HG03135 (cell line): ENCODE measurements around the gene BTN3A1.
"Not testable (repeated sequence)": the region's sequence is repeated elsewhere in the genome, so short reads cannot be mapped to it uniquely, and the experiment has no call there.

ENCODE experiments used
- ATAC-seq: cut with Tn5 transposase; IDR thresholded peaks from one replicate; pipeline ENCODE4 v1.9.1; 2021; ENCODE audit warnings: mild to moderate bottlenecking, moderate library complexity; ENCODE audit not compliant: unreplicated experiment

The BTN3A1 gene

DNA sequence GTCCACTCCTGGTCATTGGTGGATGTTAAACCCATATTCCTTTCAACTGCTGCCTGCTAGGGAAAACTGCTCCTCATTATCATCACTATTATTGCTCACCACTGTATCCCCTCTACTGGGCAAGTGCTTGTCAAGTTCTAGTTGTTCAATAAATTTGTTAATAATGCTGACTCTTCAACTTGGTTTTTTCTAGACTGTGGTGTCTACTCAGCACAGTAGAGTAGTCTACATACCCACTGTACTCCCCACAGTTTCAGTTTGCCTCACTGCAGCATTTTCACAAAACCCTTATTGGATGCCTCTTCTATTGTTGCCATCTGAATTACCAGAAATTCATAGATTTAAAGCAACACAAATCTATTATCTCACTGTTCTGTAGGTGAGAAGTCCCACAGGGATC lies 23.9 kb upstream of the BTN3A1 start:
- ATAC-seq, result not testable (repeated sequence)

DNA sequence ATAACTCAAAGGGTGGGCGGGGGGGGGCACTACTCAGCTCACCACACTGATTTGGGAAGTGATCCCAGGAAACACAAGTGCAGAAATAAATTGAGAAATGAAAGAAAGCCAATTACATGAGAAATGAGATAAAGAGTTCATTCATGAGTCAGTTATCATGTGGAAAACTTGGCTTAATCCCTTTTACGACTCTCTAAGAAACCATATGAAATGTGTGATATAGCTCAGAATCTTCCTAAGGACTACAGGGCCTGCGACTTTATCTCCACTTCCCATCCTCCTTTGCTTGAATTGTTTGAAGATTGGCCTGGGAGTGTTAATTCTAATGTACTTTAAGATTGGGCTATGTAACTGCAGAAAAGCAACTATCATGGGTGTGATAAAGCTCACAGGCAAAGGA lies 22.8 kb upstream of the BTN3A1 start:
- ATAC-seq, result no peak

DNA sequence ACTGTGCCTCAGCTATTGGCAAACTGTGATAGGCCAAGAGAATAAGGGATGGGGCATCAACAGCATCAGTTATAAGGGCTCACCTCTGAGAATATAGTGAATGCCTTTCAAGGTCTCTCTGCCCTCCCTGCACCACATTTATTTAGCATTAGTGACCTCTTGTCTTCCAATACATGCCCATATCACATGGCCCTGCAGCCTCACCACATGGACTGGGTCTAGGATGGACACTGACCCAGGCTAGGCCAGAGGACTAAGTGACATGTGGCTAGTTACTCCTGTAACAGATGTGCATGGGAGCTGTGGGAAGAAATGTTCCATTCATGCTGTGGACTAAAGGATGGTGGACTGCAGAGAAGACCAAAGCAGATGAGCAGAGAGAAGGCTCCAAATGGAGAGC lies 22.3 kb upstream of the BTN3A1 start:
- no peak for ATAC-seq

DNA sequence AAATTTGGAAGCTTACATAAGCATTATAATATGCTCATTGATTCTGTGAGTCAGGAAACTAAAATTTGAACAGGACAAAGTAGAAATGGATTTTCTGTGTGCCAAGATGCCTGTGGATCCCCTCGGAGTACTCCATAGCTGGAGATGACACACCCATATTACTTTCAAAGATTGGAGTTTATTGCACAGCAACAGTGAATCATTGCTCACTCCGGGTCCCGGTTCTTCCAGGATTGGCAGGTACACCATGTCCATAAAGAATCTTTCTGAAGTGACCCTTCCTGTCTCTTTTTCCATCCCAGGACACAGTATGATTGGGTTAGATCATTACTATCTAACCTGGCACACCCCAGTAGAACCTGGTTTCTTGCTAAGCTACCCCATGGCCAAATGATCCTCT lies 21.8 kb upstream of the BTN3A1 start:
- ATAC-seq, result no peak

DNA sequence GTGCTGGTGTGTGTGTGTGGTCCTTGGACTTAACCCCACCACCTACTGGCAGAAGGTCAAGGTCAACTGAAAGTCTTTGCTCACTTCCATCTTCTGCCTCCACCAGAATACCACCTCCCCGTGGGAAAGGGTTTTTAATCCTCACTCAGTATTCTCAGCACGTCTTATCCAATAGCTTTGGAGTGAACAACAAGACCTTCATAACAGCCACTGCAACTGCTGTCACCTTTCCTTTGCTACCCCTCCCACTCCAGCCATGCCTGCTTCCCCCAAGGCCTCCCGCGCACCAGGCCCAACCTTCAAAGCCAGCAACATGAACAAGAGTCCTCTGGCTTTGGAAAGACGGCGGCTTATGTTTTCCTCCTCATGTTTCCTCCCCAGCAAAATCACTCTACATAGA lies 20.0 kb upstream of the BTN3A1 start:
- no peak for ATAC-seq

DNA sequence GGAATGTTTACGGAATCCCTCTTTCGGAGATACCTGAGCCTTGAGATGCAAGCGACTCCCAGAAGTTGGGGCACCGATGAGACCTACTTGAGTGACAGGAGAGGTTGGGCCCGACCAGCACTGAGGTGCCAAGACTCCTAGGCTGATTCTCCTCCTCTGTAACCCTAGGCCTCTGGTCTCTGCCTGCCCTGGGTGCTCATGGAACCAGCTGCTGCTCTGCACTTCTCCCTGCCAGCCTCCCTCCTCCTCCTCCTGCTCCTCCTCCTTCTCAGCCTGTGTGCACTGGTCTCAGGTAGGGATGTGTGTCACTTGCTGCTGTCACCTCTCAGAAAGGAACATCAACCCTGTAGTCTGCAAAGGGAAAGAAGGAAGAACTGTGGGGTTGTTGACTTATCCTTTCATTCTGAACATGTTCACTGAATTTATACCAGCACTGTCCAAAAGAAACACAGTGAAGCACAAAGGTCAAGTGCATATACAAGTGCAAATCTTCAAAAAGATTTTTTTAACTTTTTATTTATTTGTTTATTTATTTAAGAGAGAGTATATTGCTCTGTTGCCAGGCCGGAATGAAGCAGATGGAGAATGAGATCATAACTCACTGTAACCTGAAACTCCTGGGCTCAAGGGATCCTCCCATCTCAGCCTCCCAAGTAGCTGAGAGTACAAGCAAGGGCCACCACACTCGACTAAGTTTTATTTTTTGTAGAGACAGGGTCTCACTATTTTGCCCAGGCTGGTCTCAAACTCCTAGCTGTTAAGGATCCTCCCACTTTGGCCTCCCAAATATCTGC lies 18.3 kb upstream of the BTN3A1 start:
- ATAC-seq, result peak; percentile 9

DNA sequence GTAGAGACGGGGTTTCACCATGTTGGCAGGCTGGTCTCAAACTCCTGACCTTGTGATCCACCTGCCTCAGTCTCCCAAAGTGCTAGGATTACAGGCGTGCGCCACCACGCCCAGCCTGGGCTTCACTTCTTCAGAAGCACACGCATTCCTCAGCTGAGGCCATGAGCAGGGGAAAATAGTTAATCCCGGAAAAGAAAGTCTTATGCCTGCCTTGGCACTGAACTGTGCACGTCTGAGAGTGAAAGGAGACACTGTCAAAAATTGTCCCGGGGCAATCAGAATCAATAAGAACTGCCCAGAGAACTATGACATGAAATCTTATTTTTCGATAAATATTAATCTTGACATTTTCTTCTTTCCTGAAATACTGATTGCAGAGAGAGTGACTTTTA lies 16.3 kb upstream of the BTN3A1 start:
- no peak for ATAC-seq

DNA sequence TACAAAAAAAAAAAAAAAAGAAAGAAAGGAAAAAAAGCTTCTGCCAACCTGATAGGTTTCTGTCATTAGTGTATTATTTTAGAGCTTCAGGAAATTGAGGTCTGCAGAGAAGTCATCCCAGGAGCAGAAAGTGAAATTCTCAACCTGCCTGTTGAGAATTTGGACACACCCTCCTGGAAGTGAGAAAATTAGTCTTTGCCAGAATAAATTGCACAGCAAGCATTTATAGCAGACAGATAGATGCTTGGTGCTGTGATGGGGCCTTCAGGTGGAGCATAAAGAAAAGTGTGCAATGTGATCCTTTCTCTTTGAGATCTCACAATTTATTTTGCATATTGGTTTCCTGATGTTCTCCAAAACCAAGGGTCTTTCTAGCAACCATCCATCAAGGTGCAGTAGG lies 14.5 kb upstream of the BTN3A1 start:
- no peak for ATAC-seq

DNA sequence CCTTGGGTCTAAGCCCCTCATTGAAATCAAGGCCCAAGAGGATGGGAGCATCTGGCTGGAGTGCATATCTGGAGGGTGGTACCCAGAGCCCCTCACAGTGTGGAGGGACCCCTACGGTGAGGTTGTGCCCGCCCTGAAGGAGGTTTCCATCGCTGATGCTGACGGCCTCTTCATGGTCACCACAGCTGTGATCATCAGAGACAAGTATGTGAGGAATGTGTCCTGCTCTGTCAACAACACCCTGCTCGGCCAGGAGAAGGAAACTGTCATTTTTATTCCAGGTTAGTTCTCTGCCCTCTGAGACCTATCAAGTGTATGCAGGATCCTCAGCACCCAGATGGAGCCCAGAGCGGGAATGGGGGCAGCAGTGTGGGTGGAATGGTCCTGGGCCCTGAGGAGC lies 14.1 kb upstream of the BTN3A1 start:
- ATAC-seq, result no peak

DNA sequence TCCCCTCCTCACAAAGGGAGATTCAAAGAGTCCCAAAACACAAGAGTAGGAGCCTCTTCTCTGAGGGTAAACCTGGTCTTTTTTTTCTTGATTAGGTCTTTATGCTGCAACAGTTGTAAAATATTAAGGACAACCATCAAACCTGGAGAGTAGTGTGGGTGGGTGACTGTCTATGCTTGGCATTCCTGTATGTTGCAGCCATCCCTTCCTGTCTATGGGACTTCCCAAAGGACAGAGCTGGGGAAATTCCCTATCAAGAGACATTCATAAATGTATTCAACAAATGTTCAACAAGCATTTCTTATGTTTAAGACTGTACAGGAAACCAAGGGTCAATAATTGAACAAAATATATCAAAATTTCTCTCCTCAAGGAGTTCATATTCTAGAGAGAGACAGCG lies 13.6 kb upstream of the BTN3A1 start:
- ATAC-seq, result no peak

DNA sequence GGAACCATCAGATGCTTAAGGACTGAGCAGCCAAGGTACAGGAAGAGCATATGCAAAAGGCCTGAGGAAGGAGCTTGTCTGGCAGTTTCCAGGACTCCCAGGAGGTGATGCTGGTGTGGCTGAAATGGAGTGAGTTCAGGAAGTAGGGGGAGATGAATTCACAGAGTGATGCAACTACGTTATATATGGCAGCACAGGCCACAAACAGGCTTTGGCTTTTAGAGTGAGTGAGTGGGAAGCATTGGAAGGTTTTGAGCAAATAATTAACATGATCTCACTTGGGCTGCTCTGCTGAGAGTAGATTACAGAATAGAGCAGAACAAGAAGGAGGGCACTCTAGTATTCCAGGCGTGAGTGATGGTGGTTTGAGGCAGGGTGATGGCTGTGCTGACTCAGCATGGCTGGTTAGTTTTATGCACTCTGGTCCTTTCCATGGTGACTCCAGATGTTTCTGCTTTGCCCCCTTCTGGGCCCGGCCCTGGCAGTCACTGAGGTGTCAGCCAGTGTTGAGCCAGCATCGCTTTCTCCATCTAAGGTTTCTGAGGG lies 12.7 kb upstream of the BTN3A1 start:
- no peak for ATAC-seq

DNA sequence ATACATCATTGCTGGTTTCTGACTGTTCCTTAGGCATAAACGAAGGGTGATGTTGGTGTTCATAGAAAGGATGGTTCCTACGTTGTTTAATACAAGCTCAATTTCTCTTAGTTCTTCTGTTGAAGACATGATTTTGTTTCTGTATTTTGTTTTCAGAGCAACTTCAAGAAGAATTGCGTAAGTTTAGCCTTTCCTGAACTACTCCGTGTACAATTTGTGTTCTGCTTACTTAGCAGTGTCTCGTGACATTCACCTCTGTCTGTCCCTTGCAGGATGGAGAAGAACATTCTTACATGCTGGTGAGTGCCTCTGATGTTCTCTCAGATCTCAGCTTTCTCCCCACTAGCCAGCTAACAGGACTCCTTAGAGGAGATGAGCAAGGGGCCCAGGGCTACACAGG lies 11.5 kb upstream of the BTN3A1 start:
- no peak for ATAC-seq

DNA sequence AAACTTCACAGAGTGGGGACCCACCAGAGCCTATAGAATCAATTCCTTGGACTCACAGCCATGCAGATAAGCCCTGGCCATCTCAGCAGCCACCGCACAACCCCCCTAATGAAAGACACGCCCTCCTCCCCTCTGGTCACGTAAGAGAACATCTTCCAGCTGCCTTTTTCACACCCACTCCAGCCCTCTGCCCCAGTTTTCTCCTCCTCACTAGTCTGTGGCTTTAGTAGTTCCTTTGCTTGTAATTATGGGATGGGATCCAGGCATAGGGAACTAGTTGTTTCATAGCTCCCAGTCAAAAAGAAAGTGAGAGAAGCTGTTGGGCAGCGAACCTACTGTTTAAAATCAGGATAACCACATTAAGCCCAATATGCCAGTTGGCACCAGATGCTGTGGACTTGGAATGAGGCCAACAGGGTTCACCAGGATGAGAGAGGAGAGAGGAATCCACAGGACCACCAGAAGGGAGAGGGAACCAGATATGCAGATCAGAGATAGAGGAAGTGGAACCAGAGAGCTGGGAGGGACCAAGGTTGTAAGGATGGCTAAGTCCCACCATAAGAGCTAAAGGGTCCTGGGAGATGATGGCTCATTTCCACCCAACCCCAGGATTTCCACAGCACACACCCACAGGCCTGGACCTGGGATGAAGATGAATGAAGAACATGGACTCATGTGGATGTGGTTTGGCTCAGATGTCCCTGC lies 9.0 kb upstream of the BTN3A1 start:
- no peak for ATAC-seq

DNA sequence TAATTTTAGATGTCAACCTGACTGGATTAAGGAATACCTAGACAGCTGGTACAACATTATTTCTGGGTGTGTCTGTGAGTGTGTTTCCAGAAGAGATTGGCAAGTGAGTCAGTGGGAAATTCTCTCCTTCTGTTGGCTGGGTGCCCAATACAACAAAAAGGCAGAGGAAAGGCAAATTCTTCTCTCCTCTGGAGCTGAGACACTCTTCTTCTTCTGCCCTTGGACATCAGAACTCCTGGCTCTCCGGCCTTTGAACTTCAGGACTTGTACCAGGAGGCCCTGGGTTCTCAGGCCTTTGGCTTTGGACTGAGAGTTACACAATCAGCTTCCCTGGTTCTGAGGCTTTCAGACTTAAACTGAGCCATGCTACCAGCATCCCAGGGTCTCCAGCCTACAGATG lies 7.8 kb upstream of the BTN3A1 start:
- ATAC-seq, result no peak

DNA sequence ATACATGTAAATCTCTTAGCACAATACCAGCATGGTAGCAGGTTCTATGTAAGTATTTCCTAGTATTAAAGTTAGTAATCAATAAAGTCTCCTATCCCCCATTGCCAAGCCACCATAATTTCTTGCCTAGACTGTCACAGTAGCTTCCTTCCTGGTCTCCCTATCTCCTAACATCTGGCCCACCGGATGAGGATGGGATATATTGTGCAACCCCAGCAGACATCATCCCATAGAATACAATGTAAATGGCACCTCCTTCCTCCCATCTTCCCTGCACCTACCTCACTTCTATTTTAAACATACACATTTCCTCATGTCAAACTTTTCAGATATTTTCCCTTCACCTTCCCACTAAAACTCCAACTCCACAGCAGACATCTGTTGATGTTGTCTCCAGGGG lies 3.5 kb upstream of the BTN3A1 start:
- no peak for ATAC-seq

DNA sequence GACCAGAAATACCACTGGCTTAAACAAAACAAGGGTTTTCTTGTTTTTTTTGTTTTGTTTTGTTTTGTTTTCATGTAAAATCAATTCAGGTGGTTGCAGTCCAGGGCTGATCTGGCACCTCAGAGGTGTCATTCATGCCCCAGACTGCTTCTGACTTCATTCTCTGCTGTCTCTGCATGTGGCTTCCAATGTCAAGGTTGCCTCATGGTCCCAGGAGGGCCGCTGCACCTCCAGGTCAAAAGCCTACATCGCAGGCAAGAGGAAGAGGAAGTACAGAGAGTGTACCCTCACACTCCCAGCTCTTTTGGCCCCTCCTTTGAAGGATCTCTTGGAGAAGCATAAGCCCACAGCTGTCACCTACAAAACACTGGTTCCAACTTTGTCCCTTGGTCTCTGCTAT lies 1.4 kb upstream of the BTN3A1 start:
- ATAC-seq, result no peak

DNA sequence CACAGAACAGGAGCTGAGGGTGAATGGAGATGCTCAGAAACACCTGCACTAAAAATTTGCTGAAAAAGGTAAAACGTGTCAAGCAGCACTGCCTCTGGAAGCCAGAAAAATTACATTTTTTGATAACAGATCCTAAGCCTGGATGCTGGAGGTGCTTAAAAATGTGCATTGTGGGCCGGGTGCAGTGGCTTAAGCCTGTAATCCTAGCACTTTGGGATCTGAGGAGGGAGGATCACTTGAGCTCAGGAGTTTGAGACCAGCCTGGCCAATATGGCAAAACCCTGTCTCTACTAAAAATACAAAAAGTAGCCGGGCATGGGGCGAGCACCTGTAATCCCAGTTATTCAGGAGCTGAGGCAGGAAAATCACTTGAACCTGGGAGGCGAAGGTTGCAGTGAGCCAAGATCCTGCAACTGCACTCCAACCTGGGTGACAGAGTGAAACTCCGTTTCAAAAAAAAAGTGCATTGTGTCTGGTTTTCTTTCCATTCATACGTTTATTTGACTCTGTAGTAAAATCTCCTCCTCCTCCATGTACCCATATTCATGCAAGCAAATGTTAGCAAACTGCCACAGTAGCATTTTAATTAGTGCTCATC lies 587 bp upstream of the BTN3A1 start:
- no peak for ATAC-seq

DNA sequence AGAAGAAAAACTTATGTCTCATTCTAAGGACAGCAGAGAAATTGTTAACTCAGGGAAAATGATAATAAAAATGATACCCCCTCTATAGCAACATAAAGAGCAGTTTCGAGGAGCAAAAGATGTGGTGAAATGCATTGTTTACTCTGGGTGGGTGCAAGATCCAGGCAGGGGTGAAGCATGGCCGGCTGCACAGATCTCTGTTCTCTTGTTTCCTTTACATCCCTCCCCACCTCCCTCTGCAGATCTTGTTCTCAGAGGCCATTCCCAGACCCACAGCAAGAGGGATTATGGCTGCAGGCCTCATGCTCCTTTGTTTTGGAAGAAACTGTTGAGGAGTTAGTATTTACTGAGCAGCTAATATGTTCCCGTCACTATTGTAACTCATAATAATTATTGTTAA lies 1.8 kb downstream of the BTN3A1 start:
- ATAC-seq, result no peak

DNA sequence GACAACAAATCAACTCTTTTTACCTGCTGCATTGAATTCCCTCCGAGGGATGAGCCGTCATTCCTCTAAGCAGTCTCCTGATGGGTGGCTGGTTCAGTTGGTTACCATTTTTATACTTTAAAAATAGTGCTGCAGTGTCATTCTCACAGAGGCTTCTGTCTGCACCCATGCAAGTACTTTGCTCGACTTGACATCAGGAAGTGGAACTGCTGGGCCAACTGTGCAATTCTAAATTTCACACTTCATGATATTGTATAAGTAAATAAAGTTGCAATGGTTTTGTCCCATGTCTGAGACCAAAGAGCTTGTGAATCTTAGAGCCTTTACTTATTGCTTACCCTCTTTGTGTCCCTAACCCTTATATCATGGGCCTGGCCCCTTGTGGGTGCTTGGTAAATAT lies 2.5 kb downstream of the BTN3A1 start:
- no peak for ATAC-seq

DNA sequence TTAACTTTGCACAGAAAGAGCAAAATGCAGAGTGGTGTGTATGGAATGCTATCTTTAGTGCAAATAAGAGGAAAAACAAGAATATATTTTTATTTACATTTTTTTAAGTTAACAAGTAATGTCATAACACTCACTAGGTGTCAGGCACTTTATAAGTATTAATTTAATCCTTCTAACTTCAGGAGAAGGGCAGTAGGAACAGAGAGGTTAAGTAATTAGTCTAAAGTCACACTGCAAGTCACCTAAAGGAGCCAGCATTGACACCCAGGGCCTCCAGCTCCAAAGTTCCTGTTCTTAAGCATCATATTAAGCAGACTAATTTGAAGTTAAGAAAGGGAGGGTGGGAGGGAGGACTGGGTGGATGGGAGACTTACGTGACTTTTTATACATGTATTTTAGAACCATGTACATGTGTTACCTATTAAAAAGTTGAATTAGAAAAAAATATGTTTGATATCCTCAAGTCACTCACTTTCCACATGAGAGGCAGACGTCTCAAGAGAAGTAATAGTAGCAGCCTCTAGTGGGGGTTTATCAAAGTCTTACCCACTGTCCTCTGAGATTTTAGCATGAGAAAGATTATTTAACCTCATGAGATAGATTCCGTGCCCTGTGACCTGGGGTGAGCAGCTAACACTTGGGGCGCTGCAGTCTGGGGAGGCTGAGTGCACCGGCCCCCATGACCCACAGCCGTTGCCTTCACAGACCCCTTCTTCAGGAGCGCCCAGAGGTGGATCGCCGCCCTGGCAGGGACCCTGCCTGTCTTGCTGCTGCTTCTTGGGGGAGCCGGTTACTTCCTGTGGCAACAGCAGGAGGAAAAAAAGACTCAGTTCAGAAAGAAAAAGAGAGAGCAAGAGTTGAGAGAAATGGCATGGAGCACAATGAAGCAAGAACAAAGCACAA lies 7.0 kb downstream of the BTN3A1 start:
- ATAC-seq, result no peak

DNA sequence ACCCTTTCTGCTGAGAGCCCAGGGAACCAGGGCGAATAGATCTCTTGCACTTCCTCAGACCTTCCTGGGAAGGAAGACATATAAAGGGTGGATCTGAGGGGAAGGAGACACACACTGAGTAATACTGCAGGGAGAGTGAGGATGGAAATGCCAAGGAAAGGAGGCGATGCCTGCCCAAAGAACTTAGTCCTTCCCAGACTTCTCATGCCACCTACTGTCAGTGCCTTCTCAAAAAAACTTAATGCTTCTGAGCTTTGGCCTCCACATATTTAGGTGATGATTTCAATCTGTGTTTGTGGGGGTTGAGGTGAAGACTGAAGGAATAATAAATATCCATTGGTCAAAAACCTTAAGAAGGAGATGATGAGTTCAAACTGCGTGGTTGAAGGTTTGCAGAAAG lies 9.7 kb downstream of the BTN3A1 start:
- ATAC-seq, result no peak
